Gastroesophageal sphincter (tissue), 3 donors: Measurements from ENCODE around the gene HCFC1R1.

ENCODE experiments used
- CTCF ChIP-seq, 4 experiments: fragments of 200-600 bp in 2 of 4; fragments of 450-650 bp in 2 of 4; sonication (generic) in 1 of 4; IDR thresholded peaks; one replicate each; pipeline ENCODE4 v1.5.1; 2017 to 2019; ENCODE audit warnings: antibody characterized with exemption in 4 of 4, mild to moderate bottlenecking in 2 of 4, moderate library complexity in 2 of 4
- POLR2A ChIP-seq, 2 donors: fragments of 450-650 bp; IDR thresholded peaks; one replicate each; pipeline ENCODE4 v1.6.1; 2017; ENCODE audit warnings: antibody characterized with exemption in 2 of 2, mild to moderate bottlenecking in 2 of 2, moderate library complexity in 1 of 2
- POLR2AphosphoS5 ChIP-seq: sonication (generic); formaldehyde crosslinking; IDR thresholded peaks from one replicate; pipeline ENCODE4 v1.6.1; 2017; ENCODE audit warnings: antibody characterized with exemption

GRCh38 chr16:2983706-2984136 is 40.0 kb downstream of the HCFC1R1 start:
- TF ChIP-seq CTCF (IDR thresholded peaks at IDR 0.05) (peak in 3 of 4 experiments; percentile 89 to 98 (median 90)), POLR2A (IDR thresholded peaks at IDR 0.05) (no peak), POLR2AphosphoS5 (no peak)
